Urinary bladder (tissue), 4 donors: ENCODE measurements around the gene SLC36A4. TPM values are rescaled to one million over a fixed set of nuclear protein-coding genes. Genes with fewer than 3 reads are reported as not detected.
"Not testable (repeated sequence)": the region's sequence is repeated elsewhere in the genome, so short reads cannot be mapped to it uniquely, and the experiment has no call there.

Experiments
- DNase-seq: peaks from one replicate; pipeline ENCODE4 v3.0.0-alpha.2; 2015; ENCODE audit errors: extremely low spot score
- H3K27ac ChIP-seq: one replicate; pipeline ENCODE4 v1.5.1; 2013; ENCODE audit warnings: low read depth, mild to moderate bottlenecking, moderate library complexity
- H3K36me3 ChIP-seq: one replicate; pipeline ENCODE4 v1.6.1; 2013; ENCODE audit warnings: mild to moderate bottlenecking, moderate library complexity; ENCODE audit not compliant: insufficient read depth
- H3K4me1 ChIP-seq: one replicate; pipeline ENCODE4 v1.6.1; 2013; ENCODE audit warnings: mild to moderate bottlenecking, moderate library complexity; ENCODE audit not compliant: insufficient read depth
- H3K4me3 ChIP-seq: one replicate; pipeline ENCODE4 v1.5.1; 2013; ENCODE audit warnings: low read depth, low read length
- WGBS: extraction: QIAGEN DNeasy Blood & Tissue Kit; methylation state at CpG from one replicate; pipeline ENCODE4 v1.1.7; 2013; 5-methylcytosine and 5-hydroxymethylcytosine counted together
- polyA plus RNA-seq: library from polyadenylated mRNA; stranded (reverse); fragments of 200-250 nt; gene quantifications from one replicate; pipeline ENCODE4 v1.2.3, GENCODE V29; 2013
- total RNA-seq: library from RNA; depleted of rRNA; stranded (reverse); fragments of >200 nt; gene quantifications from one replicate; pipeline ENCODE4 v1.2.3, GENCODE V29; 2014
- donor health status: healthy with polysubstance abuse.
- donor health status: healthy.

Gene SLC36A4
- total RNA-seq (28.3 TPM), polyA plus RNA-seq (12.1 TPM)

- DNase-seq: peak; percentile 86
- no peaks in the 10 kb centered on the region for H3K4me1 ChIP-seq
- H3K27ac ChIP-seq: peak within 1 kb of the TSS; percentile 93
- H3K4me3 ChIP-seq: peak within 1 kb of the TSS; percentile 75
- WGBS: under 1% methylated on average over 81 of the region's 81 CpGs
- H3K36me3 ChIP-seq: no peaks in the 10 kb centered on the region
Observed at GRCh38 chr11:93197380-93198214, at the start of gene SLC36A4. SLC36A4 (minus strand) TSS chr11:93197991; CDS start chr11:93197832, 159 bp downstream.

GRCh38 chr11:93246790-93247189, 49.0 kb upstream of the SLC36A4 start:
- H3K36me3 ChIP-seq, H3K4me1 ChIP-seq, H3K4me3 ChIP-seq, H3K27ac ChIP-seq, DNase-seq: not testable (repeated sequence)
- 90% methylated on average over 3 of the region's 3 CpGs for WGBS

GRCh38 chr11:93244018-93244417, 46.2 kb upstream of the SLC36A4 start:
- no peak for DNase-seq
- 85% methylated on average over 1 of the region's 1 CpG for WGBS
- Histone ChIP-seq H3K27ac (no peak overlapping the region), H3K4me3 (no peak overlapping the region), H3K36me3 (no peaks in the 10 kb centered on the region), H3K4me1 (no peaks in the 10 kb centered on the region)

- WGBS: 45% methylated on average over 3 of the region's 3 CpGs
- H3K4me3 ChIP-seq: no peak overlapping the region
- H3K27ac ChIP-seq: no peak overlapping the region
- no peaks in the 10 kb centered on the region for H3K4me1 ChIP-seq
- DNase-seq: no peak
- H3K36me3 ChIP-seq: no peaks in the 10 kb centered on the region
Observed at GRCh38 chr11:93239966-93240365, 42.2 kb upstream of the SLC36A4 start.

GRCh38 chr11:93238956-93239355, 41.2 kb upstream of the SLC36A4 start:
- no peak for DNase-seq
- WGBS: 92% methylated on average over 2 of the region's 2 CpGs
- Histone ChIP-seq H3K27ac (no peak overlapping the region), H3K4me1 (no peaks in the 10 kb centered on the region), H3K36me3 (no peaks in the 10 kb centered on the region), H3K4me3 (no peak overlapping the region)

- Histone ChIP-seq H3K4me1 (no peaks in the 10 kb centered on the region), H3K27ac (no peak overlapping the region), H3K4me3 (no peak overlapping the region), H3K36me3 (no peaks in the 10 kb centered on the region)
- 39% methylated on average over 10 of the region's 10 CpGs for WGBS
- DNase-seq: no peak
Observed at GRCh38 chr11:93236741-93237675, 39.2 kb upstream of the SLC36A4 start.

- 26% methylated on average over 4 of the region's 4 CpGs for whole genome bisulfite sequencing
- peak; percentile 51 for DNase-seq
- H3K4me3 ChIP-seq: no peak overlapping the region
Observed at GRCh38 chr11:93234602-93235207, 36.9 kb upstream of the SLC36A4 start.

GRCh38 chr11:93229876-93230275, 32.1 kb upstream of the SLC36A4 start:
- DNase-seq: no peak
- Histone ChIP-seq H3K4me3 (no peak overlapping the region), H3K36me3 (no peaks in the 10 kb centered on the region), H3K4me1 (no peaks in the 10 kb centered on the region), H3K27ac (no peak overlapping the region)
- 94% methylated on average over 1 of the region's 1 CpG for WGBS

More at GRCh38 chr11:93234602-93235207, 36.9 kb upstream of the SLC36A4 start:
- no peaks in the 10 kb centered on the region for H3K36me3 ChIP-seq
- H3K4me1 ChIP-seq: no peaks in the 10 kb centered on the region
- no peak overlapping the region for H3K27ac ChIP-seq

GRCh38 chr11:93225662-93226061, 27.9 kb upstream of the SLC36A4 start:
- Histone ChIP-seq H3K27ac (no peak overlapping the region), H3K4me1 (no peaks in the 10 kb centered on the region), H3K4me3 (no peak overlapping the region), H3K36me3 (no peaks in the 10 kb centered on the region)
- 17% methylated on average over 2 of the region's 2 CpGs for WGBS
- no peak for DNase-seq

- DNase-seq: no peak
- no peaks in the 10 kb centered on the region for H3K36me3 ChIP-seq
- H3K4me3 ChIP-seq: no peak overlapping the region
- no peak overlapping the region for H3K27ac ChIP-seq
- WGBS: 83% methylated on average over 4 of the region's 4 CpGs
- H3K4me1 ChIP-seq: no peaks in the 10 kb centered on the region
Observed at GRCh38 chr11:93221539-93221938, 23.7 kb upstream of the SLC36A4 start.

- Histone ChIP-seq H3K4me3 (no peak overlapping the region), H3K4me1 (no peaks in the 10 kb centered on the region)
- no peak for DNase-seq
Observed at GRCh38 chr11:93220078-93220477, 22.3 kb upstream of the SLC36A4 start.

GRCh38 chr11:93219440-93219839, 21.6 kb upstream of the SLC36A4 start:
- no peak overlapping the region for H3K27ac ChIP-seq
- WGBS: 69% methylated on average over 2 of the region's 2 CpGs
- no peaks in the 10 kb centered on the region for H3K36me3 ChIP-seq
- no peaks in the 10 kb centered on the region for H3K4me1 ChIP-seq
- H3K4me3 ChIP-seq: no peak overlapping the region
- no peak for DNase-seq

More at GRCh38 chr11:93220078-93220477, 22.3 kb upstream of the SLC36A4 start:
- Histone ChIP-seq H3K27ac (no peak overlapping the region), H3K36me3 (no peaks in the 10 kb centered on the region)

- no peak for DNase-seq
- no peaks in the 10 kb centered on the region for H3K4me1 ChIP-seq
- H3K36me3 ChIP-seq: no peaks in the 10 kb centered on the region
- H3K4me3 ChIP-seq: no peak overlapping the region
- no peak overlapping the region for H3K27ac ChIP-seq
- WGBS: 52% methylated on average over 5 of the region's 5 CpGs
Observed at GRCh38 chr11:93216511-93217101, 18.8 kb upstream of the SLC36A4 start.
